ENCODE measurements around the gene ELANE.

DNA sequence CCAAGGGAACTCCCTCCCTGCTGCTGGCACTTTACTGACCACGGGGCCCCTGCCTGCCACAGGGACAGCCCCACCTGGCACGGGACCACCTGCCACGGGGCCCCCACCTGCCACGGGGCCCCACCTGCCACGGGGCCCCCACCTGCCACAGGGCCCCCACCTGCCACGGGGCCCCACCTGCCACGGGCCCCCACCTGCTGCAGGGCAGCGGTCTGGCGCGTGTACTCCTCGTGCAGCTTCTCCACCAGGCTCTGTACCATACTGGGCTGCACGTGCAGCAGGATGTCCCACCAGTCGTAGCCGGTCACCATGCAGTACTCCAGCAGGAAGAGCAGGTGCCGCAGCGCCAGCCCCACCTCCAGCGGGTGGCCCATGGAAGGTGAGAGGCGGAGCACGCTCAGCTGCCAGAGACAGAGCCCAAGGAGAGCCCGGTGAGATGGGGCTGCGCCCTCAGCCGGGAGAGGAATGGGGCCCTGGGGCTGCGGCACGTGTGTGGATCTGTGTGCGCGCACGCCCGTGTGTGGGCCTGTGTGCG lies 24.7 kb downstream of the ELANE start:
- TF ChIP-seq CTCF (IDR thresholded peaks at IDR 0.05; ENCODE audit: poor library complexity) (no peak), EZH2 (IDR thresholded peaks at IDR 0.05; ENCODE audit: borderline replicate concordance) (no peak), EZH2phosphoT487 (IDR thresholded peaks at IDR 0.05; ENCODE audit: low read depth, severe bottlenecking, unreplicated experiment) (no peak)

All from hepatocyte (in vitro differentiated cells).